ENCODE results near the gene PRSS21. TPM values are rescaled to one million over a fixed set of nuclear protein-coding genes. Genes with fewer than 3 reads are reported as not detected.

The PRSS21 gene
- total RNA-seq, 5 donors from 2014 or later (not counting 1 experiment from before 2014, with no cell fraction given) = 0.90 to 8.3 (median 3.3) TPM

- Mint-ChIP-seq H3K4me1 (no peaks in the 10 kb centered on the region), H3K4me3 (peak overlapping the region in 1 of 3 donors; percentile 31), H3K27me3 (peaks cover 0 to 16% of the 10 kb centered on the region in 2 donors), H3K27ac (no peak overlapping the region), H3K36me3 (no peaks in the 10 kb centered on the region), H3K9me3 (no peaks in the 10 kb centered on the region)
- Histone ChIP-seq H3K4me3 (ENCODE audit: control insufficient read depth in 1 of 2, extremely low read depth in 1 of 2, low read length in 1 of 2) (no peak overlapping the region), H3K4me1 (ENCODE audit: control insufficient read depth in 1 of 2, extremely low read depth in 1 of 2, insufficient read depth in 2 of 2, low read length in 2 of 2) (peaks cover 0 to 5% of the 10 kb centered on the region in 2 experiments), H3K36me3 (ENCODE audit: control insufficient read depth in 2 of 2, extremely low read depth in 1 of 2, insufficient read depth in 1 of 2, low read length in 1 of 2) (no peaks in the 10 kb centered on the region), H3K9me3 (no peaks in the 10 kb centered on the region), H3K27me3 (replicated peaks in 1 of 2; ENCODE audit: control insufficient read depth in 2 of 2, extremely low read depth in 1 of 2, insufficient read depth in 2 of 2, low read length in 1 of 2) (peaks cover 0 to 39% of the 10 kb centered on the region in 2 experiments), H3K27ac (ENCODE audit: low read length) (no peak overlapping the region)
- POLR2A ChIA-PET = no interaction called here
- DNase-seq = no peak
- ATAC-seq (replicated peaks in 1 of 4) = no peak
- CTCF ChIA-PET = no interaction called here
- WGBS (ENCODE audit: insufficient coverage) = 92% methylated on average over 8 of the region's 10 CpGs
These were observed 1.3 kb downstream of the PRSS21 start for GRCh38 chr16:2818272-2818876.

- ChIA-PET POLR2A (no interaction called here), CTCF (no interaction called here)
- no peak overlapping the region for H3K4me3 ChIP-seq (ENCODE audit: control insufficient read depth in 1 of 2, extremely low read depth in 1 of 2, low read length in 1 of 2)
- peaks cover 0 to 5% of the 10 kb centered on the region in 2 experiments for H3K4me1 ChIP-seq (ENCODE audit: control insufficient read depth in 1 of 2, extremely low read depth in 1 of 2, insufficient read depth in 2 of 2, low read length in 2 of 2)
- H3K9me3 Mint-ChIP-seq = no peaks in the 10 kb centered on the region
- 83% methylated on average over 8 of the region's 18 CpGs for WGBS (ENCODE audit: insufficient coverage)
- no peaks in the 10 kb centered on the region for H3K4me1 Mint-ChIP-seq
- H3K27ac Mint-ChIP-seq = no peak overlapping the region
- DNase-seq (no peak), ATAC-seq (replicated peaks in 1 of 4) (no peak)
- H3K27ac ChIP-seq (ENCODE audit: low read length) = no peak overlapping the region
- no peaks in the 10 kb centered on the region for H3K36me3 ChIP-seq (ENCODE audit: control insufficient read depth in 2 of 2, extremely low read depth in 1 of 2, insufficient read depth in 1 of 2, low read length in 1 of 2)
- H3K27me3 ChIP-seq (replicated peaks in 1 of 2; ENCODE audit: control insufficient read depth in 2 of 2, extremely low read depth in 1 of 2, insufficient read depth in 2 of 2, low read length in 1 of 2) = peaks cover 0 to 36% of the 10 kb centered on the region in 2 experiments
- H3K9me3 ChIP-seq = no peaks in the 10 kb centered on the region
- no peaks in the 10 kb centered on the region for H3K36me3 Mint-ChIP-seq
- peaks cover 0 to 13% of the 10 kb centered on the region in 2 donors for H3K27me3 Mint-ChIP-seq
- H3K4me3 Mint-ChIP-seq = no peak overlapping the region
These were observed 2.3 kb downstream of the PRSS21 start for GRCh38 chr16:2819179-2819938.

DNA sequence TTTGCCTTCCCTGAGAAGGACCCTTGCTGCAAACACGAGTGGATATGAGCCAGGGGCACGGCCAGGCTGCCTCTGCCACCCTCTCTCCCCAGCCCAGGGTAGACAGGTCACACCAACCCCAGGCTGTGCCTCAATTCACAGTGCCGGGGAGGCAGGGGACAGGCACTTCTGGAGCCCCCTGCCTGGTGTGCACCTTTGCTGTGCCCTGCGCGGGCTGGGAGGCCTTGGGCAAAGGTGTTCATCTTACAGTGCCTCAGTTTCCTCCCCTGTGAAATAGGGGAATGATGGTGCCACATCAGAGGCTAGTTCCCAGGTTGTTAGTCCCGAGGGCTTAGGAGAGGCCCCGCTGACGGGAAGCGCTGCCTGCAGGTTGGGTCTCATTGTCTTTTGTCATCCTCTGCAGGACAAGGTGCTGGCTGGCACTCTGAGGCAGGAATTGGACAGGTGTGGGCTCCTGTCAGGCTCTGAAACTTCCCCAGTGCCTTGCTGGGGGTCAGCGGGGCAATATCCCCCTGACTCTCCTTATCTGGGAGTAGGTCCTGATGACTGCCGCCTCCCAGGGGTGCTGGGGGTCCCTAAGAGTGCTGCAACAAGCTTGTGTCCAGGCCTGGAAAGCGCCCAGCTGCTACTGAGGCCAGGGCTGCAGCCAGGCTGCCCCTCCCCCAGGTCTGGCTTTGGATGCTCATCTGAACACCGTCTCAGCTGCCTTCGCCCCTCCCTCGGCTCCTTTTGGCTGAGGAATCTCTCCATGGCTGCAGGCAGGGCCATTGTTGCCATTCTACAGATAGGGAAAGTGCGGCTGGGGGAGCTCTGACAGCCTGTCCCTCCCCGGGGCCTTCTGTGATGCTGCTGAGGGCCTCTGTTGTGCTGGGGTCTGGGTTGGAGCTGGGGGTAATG, 3.1 kb downstream of the PRSS21 start:
- H3K27me3 Mint-ChIP-seq = peaks cover 0 to 9% of the 10 kb centered on the region in 2 donors
- Histone ChIP-seq H3K9me3 (no peaks in the 10 kb centered on the region), H3K4me1 (ENCODE audit: control insufficient read depth in 1 of 2, extremely low read depth in 1 of 2, insufficient read depth in 2 of 2, low read length in 2 of 2) (peaks cover 0 to 5% of the 10 kb centered on the region in 2 experiments), H3K4me3 (ENCODE audit: control insufficient read depth in 1 of 2, extremely low read depth in 1 of 2, low read length in 1 of 2) (no peak overlapping the region), H3K27ac (ENCODE audit: low read length) (no peak overlapping the region), H3K36me3 (ENCODE audit: control insufficient read depth in 2 of 2, extremely low read depth in 1 of 2, insufficient read depth in 1 of 2, low read length in 1 of 2) (no peaks in the 10 kb centered on the region), H3K27me3 (replicated peaks in 1 of 2; ENCODE audit: control insufficient read depth in 2 of 2, extremely low read depth in 1 of 2, insufficient read depth in 2 of 2, low read length in 1 of 2) (peaks cover 0 to 28% of the 10 kb centered on the region in 2 experiments)
- no peaks in the 10 kb centered on the region for H3K36me3 Mint-ChIP-seq
- POLR2A ChIA-PET = no interaction called here
- H3K4me1 Mint-ChIP-seq = no peaks in the 10 kb centered on the region
- CTCF ChIA-PET = no interaction called here
- H3K27ac Mint-ChIP-seq = no peak overlapping the region
- H3K9me3 Mint-ChIP-seq = no peaks in the 10 kb centered on the region
- no peak overlapping the region for H3K4me3 Mint-ChIP-seq
- WGBS (ENCODE audit: insufficient coverage) = 84% methylated on average over 14 of the region's 17 CpGs
- ATAC-seq (replicated peaks in 1 of 4) (no peak), DNase-seq (no peak)

DNA sequence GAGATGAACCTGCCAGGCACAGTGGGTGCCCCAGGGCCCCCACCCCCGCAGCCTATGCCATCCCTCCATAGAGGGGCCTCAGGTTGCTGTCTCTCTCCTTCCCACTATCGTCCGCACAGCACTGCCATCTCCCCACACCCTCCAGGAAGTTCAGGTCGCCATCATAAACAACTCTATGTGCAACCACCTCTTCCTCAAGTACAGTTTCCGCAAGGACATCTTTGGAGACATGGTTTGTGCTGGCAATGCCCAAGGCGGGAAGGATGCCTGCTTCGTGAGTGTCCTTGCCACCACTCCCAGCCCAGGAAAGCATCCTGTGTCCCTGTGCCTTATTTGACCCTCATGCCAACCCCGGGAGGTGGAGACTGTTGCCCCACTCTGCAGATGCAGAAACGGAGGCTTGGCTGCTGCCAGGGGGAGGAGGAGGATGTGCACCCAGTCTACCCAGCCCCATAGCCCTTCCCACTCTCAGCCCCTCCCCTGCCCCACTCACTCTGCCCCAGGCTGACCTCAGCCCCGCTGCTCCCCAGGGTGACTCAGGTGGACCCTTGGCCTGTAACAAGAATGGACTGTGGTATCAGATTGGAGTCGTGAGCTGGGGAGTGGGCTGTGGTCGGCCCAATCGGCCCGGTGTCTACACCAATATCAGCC, 3.9 kb downstream of the PRSS21 start:
- Histone ChIP-seq H3K4me1 (ENCODE audit: control insufficient read depth in 1 of 2, extremely low read depth in 1 of 2, insufficient read depth in 2 of 2, low read length in 2 of 2) (peaks cover 0 to 5% of the 10 kb centered on the region in 2 experiments), H3K4me3 (ENCODE audit: control insufficient read depth in 1 of 2, extremely low read depth in 1 of 2, low read length in 1 of 2) (no peak overlapping the region), H3K36me3 (ENCODE audit: control insufficient read depth in 2 of 2, extremely low read depth in 1 of 2, insufficient read depth in 1 of 2, low read length in 1 of 2) (no peaks in the 10 kb centered on the region), H3K27ac (ENCODE audit: low read length) (no peak overlapping the region), H3K27me3 (replicated peaks in 1 of 2; ENCODE audit: control insufficient read depth in 2 of 2, extremely low read depth in 1 of 2, insufficient read depth in 2 of 2, low read length in 1 of 2) (peaks cover 0 to 31% of the 10 kb centered on the region in 2 experiments), H3K9me3 (no peaks in the 10 kb centered on the region)
- H3K4me1 Mint-ChIP-seq = no peaks in the 10 kb centered on the region
- ATAC-seq (replicated peaks in 1 of 4) = no peak
- 74% methylated on average over 6 of the region's 14 CpGs for WGBS (ENCODE audit: insufficient coverage)
- H3K4me3 Mint-ChIP-seq = no peak overlapping the region
- no peak for DNase-seq
- no peaks in the 10 kb centered on the region for H3K36me3 Mint-ChIP-seq
- no peaks in the 10 kb centered on the region for H3K9me3 Mint-ChIP-seq
- ChIA-PET CTCF (no interaction called here), POLR2A (no interaction called here)
- no peak overlapping the region for H3K27ac Mint-ChIP-seq
- H3K27me3 Mint-ChIP-seq = peaks cover 0 to 9% of the 10 kb centered on the region in 2 donors

GRCh38 chr16:2821487-2822157, 4.6 kb downstream of the PRSS21 start:
- no peak for DNase-seq
- H3K4me1 Mint-ChIP-seq = no peaks in the 10 kb centered on the region
- ChIA-PET CTCF (no interaction called here), POLR2A (no interaction called here)
- no peaks in the 10 kb centered on the region for H3K36me3 Mint-ChIP-seq
- Histone ChIP-seq H3K9me3 (no peaks in the 10 kb centered on the region), H3K4me3 (ENCODE audit: control insufficient read depth in 1 of 2, extremely low read depth in 1 of 2, low read length in 1 of 2) (no peak overlapping the region), H3K4me1 (ENCODE audit: control insufficient read depth in 1 of 2, extremely low read depth in 1 of 2, insufficient read depth in 2 of 2, low read length in 2 of 2) (peaks cover 0 to 3% of the 10 kb centered on the region in 2 experiments), H3K27me3 (replicated peaks in 1 of 2; ENCODE audit: control insufficient read depth in 2 of 2, extremely low read depth in 1 of 2, insufficient read depth in 2 of 2, low read length in 1 of 2) (peaks cover 0 to 28% of the 10 kb centered on the region in 2 experiments), H3K27ac (ENCODE audit: low read length) (no peak overlapping the region), H3K36me3 (ENCODE audit: control insufficient read depth in 2 of 2, extremely low read depth in 1 of 2, insufficient read depth in 1 of 2, low read length in 1 of 2) (no peaks in the 10 kb centered on the region)
- no peak overlapping the region for H3K27ac Mint-ChIP-seq
- no peak overlapping the region for H3K4me3 Mint-ChIP-seq
- H3K27me3 Mint-ChIP-seq = peaks cover 0 to 7% of the 10 kb centered on the region in 2 donors
- WGBS (ENCODE audit: insufficient coverage) = 58% methylated on average over 3 of the region's 9 CpGs
- H3K9me3 Mint-ChIP-seq = no peaks in the 10 kb centered on the region
- ATAC-seq (replicated peaks in 1 of 4) = no peak

GRCh38 chr16:2822158-2822495, 5.1 kb downstream of the PRSS21 start:
- Histone ChIP-seq H3K4me1 (ENCODE audit: control insufficient read depth in 1 of 2, extremely low read depth in 1 of 2, insufficient read depth in 2 of 2, low read length in 2 of 2) (no peaks in the 10 kb centered on the region), H3K9me3 (no peaks in the 10 kb centered on the region), H3K27me3 (replicated peaks in 1 of 2; ENCODE audit: control insufficient read depth in 2 of 2, extremely low read depth in 1 of 2, insufficient read depth in 2 of 2, low read length in 1 of 2) (peaks cover 0 to 25% of the 10 kb centered on the region in 2 experiments), H3K36me3 (ENCODE audit: control insufficient read depth in 2 of 2, extremely low read depth in 1 of 2, insufficient read depth in 1 of 2, low read length in 1 of 2) (no peaks in the 10 kb centered on the region), H3K4me3 (ENCODE audit: control insufficient read depth in 1 of 2, extremely low read depth in 1 of 2, low read length in 1 of 2) (no peak overlapping the region), H3K27ac (ENCODE audit: low read length) (no peak overlapping the region)
- no CpG with 5 or more reads among the region's 8 CpGs for WGBS (ENCODE audit: insufficient coverage)
- H3K36me3 Mint-ChIP-seq = no peaks in the 10 kb centered on the region
- peaks cover 0 to 7% of the 10 kb centered on the region in 2 donors for H3K27me3 Mint-ChIP-seq
- ChIA-PET CTCF (no interaction called here), POLR2A (no interaction called here)
- H3K27ac Mint-ChIP-seq = no peak overlapping the region
- DNase-seq = no peak
- H3K4me1 Mint-ChIP-seq = no peaks in the 10 kb centered on the region
- ATAC-seq (replicated peaks in 1 of 4) = no peak
- H3K9me3 Mint-ChIP-seq = no peaks in the 10 kb centered on the region
- H3K4me3 Mint-ChIP-seq = no peak overlapping the region
